NCI-H345 treated with DMSO at 0.1 percent for 48 hours (cell line): ENCODE data around the gene MBOAT2.

Source experiments
- DNase-seq: peaks from one replicate; lab custom pipeline; 2025; ENCODE audit not compliant: unreplicated experiment; lab: John Stamatoyannopoulos, UW

MBOAT2 gene

DNA sequence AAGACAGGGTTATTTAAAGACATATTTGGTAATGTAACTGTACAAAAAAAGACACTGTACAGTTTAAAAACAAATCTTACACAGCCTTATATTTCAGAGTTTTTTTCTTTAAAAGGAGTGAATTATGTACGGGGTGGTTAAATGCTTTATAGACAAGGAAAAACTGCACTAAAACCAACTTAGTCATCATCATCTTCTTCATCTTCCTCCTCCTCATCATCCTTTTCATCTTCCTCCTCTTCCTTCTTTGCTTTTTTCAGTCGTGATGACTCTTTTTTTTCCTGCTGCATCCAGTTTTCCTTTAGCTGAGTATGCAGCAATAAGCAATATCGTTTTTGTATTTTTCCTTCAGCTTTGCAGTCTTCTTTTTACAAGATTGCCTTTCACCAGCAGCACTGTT lies 14.6 kb upstream of the MBOAT2 start:
- no peak for DNase-seq

DNA sequence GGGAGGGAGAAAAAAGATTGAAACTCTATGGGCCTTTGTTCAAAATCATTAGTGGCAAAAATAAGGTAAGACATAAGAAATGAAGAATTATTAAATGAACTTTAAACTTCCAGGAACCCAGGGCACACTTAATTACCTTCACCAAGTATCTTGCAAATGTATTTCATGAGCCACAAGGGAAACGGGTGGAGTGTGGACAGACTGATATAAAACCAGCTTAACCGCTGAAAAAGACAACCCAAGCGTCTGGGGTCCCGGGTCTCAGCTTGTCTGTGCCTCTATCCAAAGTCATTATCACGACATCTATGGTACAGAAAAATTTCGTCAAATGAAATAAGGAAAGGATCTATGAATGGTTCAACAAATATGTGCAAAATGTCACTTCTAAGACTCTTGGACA lies 13.9 kb upstream of the MBOAT2 start:
- DNase-seq: no peak

DNA sequence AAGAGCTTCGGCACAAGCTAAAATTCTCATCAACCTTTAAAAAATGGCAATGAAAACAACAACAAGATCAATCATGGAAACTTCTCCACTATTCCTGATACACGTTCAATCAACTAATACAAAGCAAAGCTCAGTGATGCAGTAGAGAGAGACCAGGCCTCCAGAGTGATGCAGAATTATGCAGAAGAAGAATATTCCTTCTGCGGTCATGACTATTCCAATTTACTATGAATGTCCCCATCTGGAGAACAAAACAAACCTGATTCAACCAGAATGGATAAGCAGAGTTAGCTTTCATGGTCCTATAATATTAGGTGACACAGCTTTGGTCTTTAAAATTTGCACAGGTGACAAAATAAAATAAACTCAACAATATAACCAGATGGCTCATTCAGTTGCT lies 12.5 kb upstream of the MBOAT2 start:
- no peak for DNase-seq

DNA sequence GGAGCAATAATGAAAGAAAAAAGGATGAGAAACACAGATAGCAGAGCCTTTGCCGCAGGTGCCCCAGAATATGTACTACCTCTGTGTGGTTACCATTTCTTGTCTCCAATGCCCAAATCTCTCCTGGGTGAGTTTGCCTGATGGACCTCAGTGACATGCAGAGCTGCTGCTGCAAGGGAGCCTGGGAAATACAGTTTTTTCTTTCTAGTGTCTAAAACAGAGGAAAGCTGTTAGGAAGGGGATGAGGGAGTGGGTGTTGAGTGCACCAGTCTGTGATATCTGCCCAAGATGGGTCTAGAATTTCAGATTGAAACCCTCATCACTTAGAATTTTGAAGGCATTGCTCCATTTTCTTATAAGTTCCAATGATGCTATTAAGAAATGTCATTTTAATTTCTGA lies 9.9 kb upstream of the MBOAT2 start:
- no peak for DNase-seq

DNA sequence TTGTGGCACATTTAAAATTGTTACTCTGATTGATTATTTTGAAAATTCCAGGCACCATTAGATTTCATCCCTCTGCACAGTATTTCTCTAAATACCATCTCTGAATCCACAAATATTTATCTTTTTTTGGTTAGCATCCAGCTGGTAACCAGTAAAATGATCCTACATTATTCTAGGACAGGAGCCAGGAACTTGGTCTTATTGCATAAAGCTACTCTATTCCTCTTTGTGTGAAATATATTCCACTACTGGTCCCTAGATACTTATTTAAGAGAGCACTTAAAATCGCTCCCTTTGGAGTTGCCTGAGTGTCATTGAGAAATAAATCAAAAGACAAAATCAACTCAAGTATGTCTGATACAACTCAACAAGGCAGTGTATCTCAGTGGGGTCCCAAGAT lies 7.4 kb upstream of the MBOAT2 start:
- DNase-seq: peak; percentile 57

DNA sequence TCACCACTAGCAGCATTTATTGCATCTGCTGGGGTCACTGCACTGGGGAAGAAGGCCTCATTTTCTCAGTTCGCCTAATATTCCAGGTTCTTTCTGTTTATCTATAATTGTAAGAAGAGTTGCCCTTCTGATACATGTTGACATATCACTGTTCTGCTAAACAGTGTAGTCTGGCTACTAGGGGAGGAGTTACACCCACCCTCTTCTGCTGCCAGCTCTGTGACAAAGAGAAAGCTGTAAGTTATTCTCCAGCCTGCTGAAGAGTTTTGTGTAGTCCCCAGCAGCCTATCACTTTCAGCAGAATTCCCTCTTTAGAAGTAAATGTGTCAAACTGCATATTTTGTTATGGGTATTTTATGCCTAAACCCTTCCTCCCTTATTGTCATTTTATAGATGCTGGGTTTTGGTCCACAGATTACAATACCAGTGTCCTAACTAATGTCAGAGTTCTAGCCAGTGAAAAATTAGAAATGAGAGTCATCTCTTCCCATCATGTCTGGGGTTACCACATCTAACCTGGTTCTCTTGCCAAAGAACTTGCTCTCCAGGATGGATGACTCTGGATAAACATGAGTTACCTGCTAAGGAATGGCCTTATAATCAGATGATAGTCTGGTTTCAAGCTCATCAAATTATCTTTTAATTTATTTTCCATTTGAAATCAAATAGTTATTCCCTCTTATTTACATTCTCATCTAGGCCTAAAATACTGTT lies 5.6 kb upstream of the MBOAT2 start:
- no peak for DNase-seq

DNA sequence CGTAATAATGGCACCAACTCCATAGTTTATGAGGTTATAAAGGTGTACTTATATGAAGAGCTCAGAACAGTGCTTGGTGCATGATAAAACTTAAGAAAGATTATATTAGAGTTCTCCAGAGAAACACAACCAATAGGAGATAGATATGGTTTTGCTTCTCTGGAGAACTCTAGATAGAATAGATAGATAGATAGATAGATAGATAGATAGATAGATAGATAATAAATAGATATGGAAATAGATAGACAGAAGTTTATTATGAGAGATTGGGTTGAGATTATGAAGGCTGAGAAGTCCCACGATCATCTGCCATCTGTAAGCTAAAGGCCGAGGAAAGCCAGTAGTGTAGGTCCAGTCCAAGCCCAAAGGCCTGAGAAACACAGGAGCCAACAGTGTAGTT lies 2.9 kb upstream of the MBOAT2 start:
- DNase-seq: no peak

DNA sequence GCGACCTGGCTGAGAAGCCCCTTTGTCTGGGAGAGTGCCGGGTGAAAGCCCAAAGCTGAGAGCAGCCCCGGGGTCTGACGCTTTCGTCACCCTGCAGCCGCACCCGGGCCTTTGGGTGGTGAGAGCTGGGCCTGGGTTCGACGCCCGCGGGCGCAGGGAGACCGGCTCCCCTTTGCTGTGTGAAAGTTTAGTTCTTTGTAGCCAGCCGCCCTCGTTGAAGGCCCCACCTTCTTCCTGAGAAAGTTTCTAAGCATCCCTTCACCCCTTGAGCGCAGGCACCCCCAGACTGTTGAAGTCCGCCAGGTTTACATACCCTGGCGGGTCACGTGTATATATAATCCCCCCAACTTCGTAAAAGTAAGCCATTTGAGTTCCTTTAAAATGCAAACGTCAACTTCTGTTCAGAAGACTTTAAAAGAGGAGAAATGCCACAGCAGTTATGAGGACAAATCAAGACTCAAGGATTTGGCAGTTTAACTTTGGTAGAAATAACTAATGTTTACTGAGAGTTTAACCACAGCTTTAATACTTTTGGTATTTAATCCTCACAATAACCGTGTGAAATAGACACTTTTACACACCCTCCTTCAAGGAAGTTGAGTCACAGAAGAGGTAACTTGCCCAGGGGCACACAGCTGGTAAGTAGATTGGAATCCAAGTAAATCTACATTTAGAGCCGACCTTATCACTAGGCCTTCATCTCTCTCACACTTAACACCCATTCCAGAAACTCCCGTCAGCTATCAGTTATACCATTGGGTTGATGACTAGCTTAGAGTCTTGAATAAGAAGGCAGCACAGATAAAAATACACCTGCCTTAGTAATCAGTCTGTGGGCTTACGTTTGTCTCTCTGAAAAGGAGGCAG lies 1.1 kb upstream of the MBOAT2 start:
- DNase-seq: no peak

DNA sequence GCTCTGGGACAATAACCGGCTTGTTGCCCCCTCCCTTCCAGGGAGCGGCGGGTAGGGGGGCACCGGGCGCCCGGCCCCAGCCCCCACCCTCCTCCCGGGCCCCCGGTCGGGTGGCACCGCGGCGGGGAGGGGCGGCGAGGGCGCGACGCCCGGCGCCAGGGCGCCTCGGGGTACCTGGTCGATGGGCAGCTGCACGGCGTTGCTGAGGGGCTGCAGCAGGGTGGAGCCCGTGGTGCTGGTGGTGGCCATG lies 193 bp downstream of the MBOAT2 start:
- DNase-seq: no peak

DNA sequence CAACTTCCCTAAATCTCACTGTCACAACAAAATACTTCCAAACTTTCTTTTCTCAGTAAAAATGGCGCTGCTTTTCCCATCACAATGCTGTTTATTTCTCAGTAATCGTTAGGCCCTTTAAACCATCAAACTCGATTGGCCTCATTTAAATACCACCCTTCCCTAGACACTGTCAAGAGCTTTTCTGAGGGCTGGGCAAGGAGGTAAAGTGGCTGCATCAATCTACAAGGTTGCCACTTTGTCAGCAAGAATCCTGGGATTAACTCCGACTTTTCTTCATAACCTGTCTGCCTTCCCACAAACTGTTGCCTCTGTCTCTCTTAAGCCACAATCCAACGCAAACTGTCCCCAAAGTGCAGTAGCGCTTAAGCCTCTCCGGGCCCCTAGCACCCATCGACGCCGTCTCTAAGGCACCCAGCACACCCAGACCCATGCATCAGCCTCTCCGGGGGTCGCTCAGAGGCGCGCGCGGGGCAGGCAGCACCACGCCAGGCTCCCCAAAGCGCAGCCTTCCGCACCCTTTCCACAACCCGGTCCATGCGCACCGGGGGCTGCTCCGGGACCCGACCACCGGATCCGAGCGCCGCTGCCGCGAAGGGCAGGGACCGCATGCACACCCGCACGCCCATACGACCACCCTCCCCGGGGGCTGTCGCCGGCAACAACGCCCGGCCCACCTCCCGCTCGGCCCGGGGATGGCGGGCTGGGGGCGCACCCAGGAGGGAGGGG lies 683 bp downstream of the MBOAT2 start:
- DNase-seq: peak; percentile 65

DNA sequence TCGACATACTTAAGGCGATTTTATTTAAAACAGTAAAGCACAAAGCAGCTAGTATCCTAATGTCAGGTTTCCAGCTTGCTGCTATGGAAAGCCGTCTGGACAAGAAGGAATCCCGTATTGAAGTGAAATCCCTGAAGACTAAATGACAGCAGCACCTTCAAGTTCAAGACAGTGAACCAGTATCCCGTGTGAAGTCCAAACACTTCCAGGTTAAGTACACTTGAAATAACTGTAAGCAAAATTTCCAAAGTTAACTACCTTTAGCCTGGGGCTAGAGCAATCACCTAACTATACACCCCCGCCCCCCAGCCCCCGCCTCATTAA lies 1.2 kb downstream of the MBOAT2 start:
- no peak for DNase-seq

DNA sequence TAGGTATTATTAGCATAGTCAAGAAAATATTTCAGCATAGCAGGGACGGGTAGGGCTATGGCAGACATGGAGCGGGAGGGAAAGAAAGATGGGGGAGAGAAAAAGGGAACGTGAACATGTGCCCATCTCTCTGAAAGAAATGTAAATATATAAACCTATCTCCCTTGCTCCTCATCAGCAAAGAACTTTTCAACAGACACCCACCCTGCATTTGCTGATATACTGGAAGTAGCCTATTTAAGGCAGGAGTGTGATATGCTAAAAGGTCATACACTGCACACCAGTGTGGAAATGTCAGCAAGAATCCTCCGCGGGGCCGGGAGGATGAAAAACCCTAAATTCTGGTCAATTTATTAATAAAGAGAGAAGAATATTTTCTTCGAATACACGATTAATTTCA lies 1.7 kb downstream of the MBOAT2 start:
- DNase-seq: no peak

DNA sequence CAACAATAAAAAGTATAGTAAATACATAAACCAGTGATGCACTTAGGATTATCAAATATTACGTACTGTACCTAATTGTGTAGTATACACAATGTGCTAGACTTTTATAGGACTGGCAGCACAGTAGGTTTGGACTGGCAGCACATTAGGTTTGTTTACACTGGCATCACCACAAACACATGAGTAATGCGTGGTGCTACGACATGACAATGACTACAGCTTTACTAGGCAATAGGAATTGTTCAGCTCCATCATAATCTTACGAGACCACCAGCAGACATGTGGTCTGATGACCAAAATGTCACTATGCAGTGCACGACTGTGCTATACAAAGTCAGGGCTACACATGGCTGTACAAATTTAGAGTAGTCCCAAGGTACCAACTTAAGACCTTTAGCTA lies 2.3 kb downstream of the MBOAT2 start:
- no peak for DNase-seq

DNA sequence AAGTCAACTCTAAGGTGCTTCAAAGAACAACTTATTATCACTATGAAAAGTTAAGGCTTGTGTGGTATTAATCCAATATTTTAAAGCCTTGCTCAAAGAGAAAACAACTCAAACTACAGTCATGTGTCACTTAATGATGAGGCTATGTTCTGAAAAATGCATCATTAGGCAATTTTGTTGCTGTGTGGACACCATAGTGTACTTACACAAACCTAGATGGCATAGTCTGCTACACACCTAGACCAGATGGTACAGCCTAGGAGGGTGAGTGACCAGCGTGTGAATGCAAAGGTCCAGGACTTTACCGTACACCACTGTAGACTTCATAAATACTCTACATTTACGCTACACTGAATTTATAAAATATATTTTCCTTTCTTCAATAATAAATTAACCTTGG lies 3.0 kb downstream of the MBOAT2 start:
- no peak for DNase-seq

DNA sequence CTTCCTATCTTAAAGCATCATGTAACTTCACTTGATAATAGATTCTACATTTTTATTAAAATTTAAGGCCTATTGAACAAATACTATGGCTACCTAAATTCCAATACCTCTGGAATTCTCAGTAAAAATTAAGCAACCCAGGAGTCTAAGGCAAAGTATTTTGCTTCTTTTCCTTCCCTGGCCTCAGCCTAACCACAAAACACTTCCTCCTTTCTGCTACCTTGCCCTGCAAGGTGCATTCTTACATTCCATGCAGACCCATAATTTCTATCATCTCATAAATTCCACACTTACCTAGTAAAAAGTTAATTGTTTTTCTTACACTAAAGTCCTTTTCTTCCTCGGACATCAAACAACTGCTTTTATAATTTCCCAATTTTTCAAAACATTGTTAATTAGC lies 3.7 kb downstream of the MBOAT2 start:
- no peak for DNase-seq

DNA sequence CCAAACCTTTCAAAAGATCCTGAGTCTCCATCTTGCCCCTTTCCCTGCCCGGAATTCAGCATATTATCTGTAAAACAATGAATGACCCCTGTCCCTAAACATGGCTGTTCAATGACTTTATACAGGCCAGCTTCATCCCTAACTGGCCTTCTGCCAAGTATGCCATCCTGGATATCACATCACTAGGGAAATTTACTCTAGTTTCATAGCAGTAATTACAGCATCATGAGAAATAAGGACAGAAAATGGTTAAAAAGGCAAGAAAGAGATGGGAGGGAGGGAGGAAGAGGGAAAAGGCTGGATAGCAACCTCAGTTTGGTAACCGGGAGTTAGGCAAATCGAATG lies 4.4 kb downstream of the MBOAT2 start:
- no peak for DNase-seq

DNA sequence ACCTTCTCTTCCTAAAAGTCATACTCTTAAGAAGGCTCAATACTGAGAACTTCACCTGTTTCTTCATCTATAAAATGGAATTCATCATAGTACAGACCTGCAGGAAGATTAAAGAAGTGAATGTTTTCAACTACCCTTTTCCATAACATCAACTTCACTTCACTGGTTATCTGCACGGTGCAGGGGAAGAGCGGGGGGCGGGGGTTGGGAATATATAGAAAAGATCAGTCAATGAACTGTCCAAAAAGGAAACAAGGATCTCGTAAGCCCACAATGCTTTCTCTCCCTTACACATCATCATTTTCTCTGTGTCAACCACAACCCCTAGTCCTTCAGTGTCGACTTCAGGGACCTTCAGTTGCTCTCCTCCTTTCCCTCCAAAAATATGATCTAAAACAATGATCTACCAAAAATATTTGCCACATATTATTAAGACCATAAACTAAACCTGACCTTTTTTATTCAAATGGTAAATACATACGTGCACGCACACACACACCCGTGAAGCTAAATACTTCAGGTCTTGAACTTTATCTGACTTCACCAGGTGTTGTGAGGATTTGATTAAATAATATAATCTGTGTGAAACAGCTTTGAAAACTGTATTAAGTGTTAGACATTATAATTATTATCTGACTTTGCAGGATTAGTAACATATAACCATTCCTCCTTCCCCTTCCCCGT lies 4.9 kb downstream of the MBOAT2 start:
- DNase-seq: no peak

DNA sequence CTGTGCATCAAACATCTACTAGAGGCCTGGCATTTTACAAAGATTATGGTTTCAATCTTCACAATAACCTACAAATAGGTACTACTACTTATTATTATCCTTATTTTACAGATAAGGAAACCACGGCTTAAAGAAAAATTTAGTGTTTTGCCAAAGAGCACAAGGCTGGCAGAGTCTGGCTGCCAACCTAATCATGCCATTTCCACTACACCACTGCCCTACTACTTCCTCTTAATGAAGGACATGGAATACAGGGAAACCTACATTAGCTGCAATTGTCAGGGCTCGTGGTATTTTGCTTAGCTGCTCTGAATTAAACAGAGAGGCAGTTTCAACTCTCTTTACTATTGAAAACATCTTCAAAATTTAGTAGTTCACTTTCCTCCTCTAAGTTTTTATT lies 5.9 kb downstream of the MBOAT2 start:
- no peak for DNase-seq

DNA sequence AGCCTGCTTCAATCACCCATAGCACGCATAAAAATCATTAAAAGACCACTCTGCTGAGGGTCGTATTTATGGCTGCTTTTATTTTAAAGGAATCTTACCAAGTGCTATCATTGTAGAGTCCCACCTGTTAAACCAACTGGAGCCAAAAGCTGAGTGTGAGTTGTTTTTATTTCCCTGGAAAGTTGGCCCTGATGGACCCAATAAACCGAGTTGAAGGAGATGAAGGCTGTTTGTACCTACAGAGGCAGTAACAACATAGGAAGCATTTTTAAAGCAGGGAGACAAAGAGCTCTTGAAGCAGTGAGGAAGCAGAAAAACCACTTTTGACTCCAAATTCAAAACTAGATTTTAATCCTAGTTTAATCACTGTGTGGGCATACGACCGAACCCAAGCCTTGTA lies 6.4 kb downstream of the MBOAT2 start:
- DNase-seq: no peak

DNA sequence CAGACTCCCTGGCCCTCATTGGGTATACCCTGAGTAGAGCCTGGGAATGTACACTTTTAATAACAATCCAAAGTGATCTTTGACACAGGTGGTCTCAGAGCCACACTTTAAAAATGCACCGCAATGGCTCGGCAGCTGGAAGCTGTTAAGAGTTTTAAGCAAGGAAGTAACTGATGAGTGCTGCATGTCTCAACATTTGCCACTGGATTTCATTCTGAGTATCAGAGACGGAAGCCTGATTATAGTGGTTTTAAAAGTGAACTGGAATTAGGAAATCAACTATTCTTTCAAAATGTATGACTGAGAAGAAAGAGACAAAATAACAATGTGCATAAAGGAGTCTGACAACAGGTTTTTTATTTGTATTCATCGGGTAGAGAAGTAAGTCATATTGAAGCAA lies 7.5 kb downstream of the MBOAT2 start:
- no peak for DNase-seq

DNA sequence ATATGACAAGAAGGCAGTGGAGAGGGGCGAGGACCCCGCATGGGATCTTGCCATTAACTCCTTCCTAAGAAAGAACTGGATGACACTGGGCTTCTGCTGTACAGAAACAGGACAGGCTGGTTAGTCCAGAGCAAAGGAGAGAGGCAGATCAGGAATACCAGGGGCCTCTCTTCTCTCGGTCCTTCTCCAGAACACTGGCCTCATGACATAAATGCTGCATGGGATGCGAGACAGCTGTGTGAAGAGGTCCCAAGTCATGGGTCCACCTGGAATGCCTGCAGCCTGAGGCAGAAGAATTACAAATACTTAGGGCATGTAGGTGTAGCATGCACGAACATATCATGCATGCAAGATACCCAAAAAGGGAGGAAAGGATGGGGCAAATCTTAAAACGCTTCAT lies 9.1 kb downstream of the MBOAT2 start:
- no peak for DNase-seq

DNA sequence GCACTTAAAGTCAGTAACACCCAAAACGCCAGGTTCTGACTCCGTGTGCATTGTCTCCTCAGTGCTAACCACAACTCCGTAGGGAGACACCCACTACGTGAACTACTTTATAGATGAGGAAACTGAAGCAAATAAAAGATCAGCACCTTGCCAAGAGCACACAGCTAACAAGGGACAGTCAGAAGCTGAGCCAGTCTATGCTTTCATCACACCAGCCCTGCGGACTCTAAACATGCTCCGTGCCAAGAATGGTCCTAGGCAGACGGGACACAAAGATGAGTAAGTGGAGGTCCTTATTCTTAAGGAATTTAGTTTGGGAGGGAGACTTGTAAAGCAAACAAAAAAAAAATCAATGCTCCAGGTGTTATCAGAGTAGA lies 9.6 kb downstream of the MBOAT2 start:
- DNase-seq: no peak
